Prostate gland (tissue), 2 donors: Measurements from ENCODE around the gene SNN. TPM values are rescaled to one million over a fixed set of nuclear protein-coding genes. Genes with fewer than 3 reads are reported as not detected.
A peak's percentile ranks its signal among the peaks of the same experiment; 100 is the strongest.

Source experiments
- DNase-seq: peaks from one replicate; pipeline ENCODE4 v3.0.0-alpha.2; 2019; ENCODE audit warnings: low spot score
- H3K27ac ChIP-seq, 2 donors: fragments of 200-600 bp; sonication (generic); 2 replicates each; pipeline ENCODE4 v1.5.1; 2017 to 2019
- H3K27me3 ChIP-seq: fragments of 200-600 bp; sonication (generic); replicated peaks from 2 replicates; pipeline ENCODE4 v1.5.1; 2019; ENCODE audit not compliant: insufficient read depth
- H3K36me3 ChIP-seq, 2 donors: fragments of 200-600 bp; sonication (generic); 1 replicate in 1 of 2; 2 replicates in 1 of 2; pipeline versions ENCODE4 v1.5.1 to v1.8.1; 2017 to 2019
- H3K4me1 ChIP-seq: fragments of 200-600 bp; sonication (generic); replicated peaks from 2 replicates; pipeline ENCODE4 v1.5.1; 2019
- H3K4me3 ChIP-seq, 2 donors: fragments of 200-600 bp; sonication (generic); 2 replicates each; pipeline ENCODE4 v1.5.1; 2017 to 2019
- H3K9me3 ChIP-seq: fragments of 200-600 bp; sonication (generic); 2 replicates; pipeline ENCODE4 v1.5.1; 2017
- CTCF ChIP-seq, 4 experiments: fragments of 200-600 bp in 2 of 4; fragments of 450-650 bp in 2 of 4; sonication (generic) in 2 of 4; IDR thresholded peaks; 1 replicate in 3 of 4; 2 replicates in 1 of 4; pipeline ENCODE4 v1.5.1; 2016 to 2019; ENCODE audit warnings: antibody characterized with exemption in 4 of 4, mild to moderate bottlenecking in 2 of 4, moderate library complexity in 2 of 4
- POLR2A ChIP-seq: fragments of 450-650 bp; IDR thresholded peaks from one replicate; pipeline ENCODE4 v1.6.1; 2016; ENCODE audit warnings: antibody characterized with exemption, mild to moderate bottlenecking
- POLR2AphosphoS5 ChIP-seq: sonication (generic); formaldehyde crosslinking; IDR thresholded peaks from one replicate; pipeline ENCODE4 v1.6.1; 2017; ENCODE audit warnings: antibody characterized with exemption
- WGBS: methylation state at CpG from one replicate; pipeline ENCODE4 v1.1.5; 2018; 5-methylcytosine and 5-hydroxymethylcytosine counted together
- intact Hi-C: fragments of 100-400 bp; cut with DNase I; formaldehyde crosslinking; loops from one replicate; pipeline ENCODE4 v1.14.2; 2022
- total RNA-seq, 2 donors: library from RNA; depleted of rRNA; stranded (reverse); fragments of >200 nt; gene quantifications; one replicate each; pipeline ENCODE4 v1.1.0, GENCODE V29; 2016

The SNN gene
- total RNA-seq, 2 donors from 2014 or later, result 20.8 TPM

- DNase-seq, result no peak
- intact Hi-C loops, result no loop called here
- Histone ChIP-seq H3K27ac (no peak overlapping the region), H3K27me3 (no peaks in the 10 kb centered on the region), H3K4me1 (no peaks in the 10 kb centered on the region), H3K4me3 (no peak overlapping the region), H3K36me3 (no peaks in the 10 kb centered on the region), H3K9me3 (no peaks in the 10 kb centered on the region)
- no peak for TF ChIP-seq POLR2AphosphoS5
- no peak for TF ChIP-seq POLR2A
- no peak for TF ChIP-seq CTCF (IDR thresholded peaks at IDR 0.05)
- 94% methylated on average over 7 of the region's 7 CpGs for WGBS
Measured at GRCh38 chr16:11631214-11631613, 37.0 kb upstream of the SNN start.

GRCh38 chr16:11632455-11632939, 35.8 kb upstream of the SNN start:
- no peaks in the 10 kb centered on the region for H3K27me3 ChIP-seq
- H3K4me3 ChIP-seq, result no peak overlapping the region
- no peak for TF ChIP-seq POLR2A
- TF ChIP-seq POLR2AphosphoS5, result no peak
- TF ChIP-seq CTCF (IDR thresholded peaks at IDR 0.05), result no peak
- H3K4me1 ChIP-seq, result no peaks in the 10 kb centered on the region
- no peaks in the 10 kb centered on the region for H3K9me3 ChIP-seq
- no peaks in the 10 kb centered on the region for H3K36me3 ChIP-seq
- 56% methylated on average over 13 of the region's 15 CpGs for WGBS
- intact Hi-C loops, result no loop called here
- H3K27ac ChIP-seq, result peak overlapping the region in 1 of 2 donors; percentile 36
- DNase-seq, result no peak

- Histone ChIP-seq H3K27me3 (no peaks in the 10 kb centered on the region), H3K36me3 (no peaks in the 10 kb centered on the region), H3K4me1 (no peaks in the 10 kb centered on the region), H3K4me3 (no peak overlapping the region), H3K9me3 (no peaks in the 10 kb centered on the region), H3K27ac (peak overlapping the region in 1 of 2 donors; percentile 11)
- intact Hi-C loops, result no loop called here
- DNase-seq, result no peak
- WGBS, result 90% methylated on average over 3 of the region's 3 CpGs
- TF ChIP-seq POLR2A (no peak), CTCF (IDR thresholded peaks at IDR 0.05) (no peak), POLR2AphosphoS5 (no peak)
Measured at GRCh38 chr16:11633113-11633512, 35.1 kb upstream of the SNN start.

GRCh38 chr16:11634312-11634711, 33.9 kb upstream of the SNN start:
- WGBS, result 89% methylated on average over 6 of the region's 6 CpGs
- Histone ChIP-seq H3K27me3 (no peaks in the 10 kb centered on the region), H3K27ac (no peak overlapping the region), H3K36me3 (no peaks in the 10 kb centered on the region), H3K4me3 (no peak overlapping the region), H3K9me3 (no peaks in the 10 kb centered on the region), H3K4me1 (no peaks in the 10 kb centered on the region)
- DNase-seq, result no peak
- TF ChIP-seq POLR2A (no peak), POLR2AphosphoS5 (no peak), CTCF (IDR thresholded peaks at IDR 0.05) (no peak)
- intact Hi-C loops, result no loop called here

- TF ChIP-seq POLR2AphosphoS5 (no peak), CTCF (IDR thresholded peaks at IDR 0.05) (no peak), POLR2A (no peak)
- intact Hi-C loops, result no loop called here
- Histone ChIP-seq H3K27ac (no peak overlapping the region), H3K36me3 (no peaks in the 10 kb centered on the region), H3K27me3 (no peaks in the 10 kb centered on the region), H3K9me3 (no peaks in the 10 kb centered on the region), H3K4me3 (no peak overlapping the region), H3K4me1 (no peaks in the 10 kb centered on the region)
- WGBS, result 90% methylated on average over 10 of the region's 10 CpGs
- DNase-seq, result no peak
Measured at GRCh38 chr16:11635113-11635652, 33.1 kb upstream of the SNN start.
